BJ (cell line): ENCODE results near the gene ECHS1. TPM values are rescaled to one million over a fixed set of nuclear protein-coding genes. Genes with fewer than 3 reads are reported as not detected.

Experiments used
- CTCF ChIA-PET: fragments of 350-600 bp; formaldehyde crosslinking; extraction: SDS; loops from one replicate; lab custom pipeline; 2021; ENCODE audit warnings: antibody characterized with exemption, inconsistent platforms; lab: Yijun Ruan, JAX
- POLR2A ChIA-PET: fragments of 300-600 bp; sonication (Branson Sonifier 250); formaldehyde crosslinking; extraction: SDS; loops from one replicate; lab custom pipeline; 2021; ENCODE audit warnings: antibody characterized with exemption; lab: Charles Lee
- DNase-seq: peaks from one replicate; pipeline ENCODE4 v3.0.0-alpha.2; 2011; ENCODE audit warnings: low read depth
- H3K27me3 ChIP-seq: 2 replicates; pipeline ENCODE4 v1.6.0; 2011; ENCODE audit warnings: low read length; ENCODE audit not compliant: control insufficient read depth, insufficient read depth
- H3K36me3 ChIP-seq: 2 replicates; pipeline ENCODE4 v1.5.1; 2011; ENCODE audit warnings: low read length; ENCODE audit not compliant: control insufficient read depth, insufficient read depth
- H3K4me3 ChIP-seq: 2 replicates; pipeline ENCODE4 v1.5.1; 2011; ENCODE audit warnings: low read depth, mild to moderate bottlenecking, control low read depth, low read length
- CTCF ChIP-seq: IDR thresholded peaks from 2 replicates; pipeline ENCODE4 v1.5.1; 2011; ENCODE audit warnings: low read depth, mild to moderate bottlenecking, control low read depth, inconsistent platforms, low read length, moderate library complexity; ENCODE audit not compliant: insufficient read depth
- polyA plus RNA-seq: library from polyadenylated mRNA; depleted of rRNA; stranded (reverse); fragments of >200 nt; gene quantifications from 2 replicates; pipeline ENCODE4 v1.2.3, GENCODE V29; 2011

The ECHS1 gene
- polyA plus RNA-seq, 1 experiment = 63.9 TPM

GRCh38 chr10:133326745-133327650 lies 46.2 kb downstream of the ECHS1 start:
- CTCF ChIA-PET = interaction anchor here (1.0 to 1.6 kb wide), 5 partner anchors 9 to 287 kb away, joined by 3 to 5 read pairs (median 4); no protein-coding TSS in a partner anchor
- no peak for DNase-seq
- peaks cover 13% of the 10 kb centered on the region for H3K27me3 ChIP-seq

GRCh38 chr10:133326223-133326551 lies 47.0 kb downstream of the ECHS1 start:
- no peak for DNase-seq
- no peak for TF ChIP-seq CTCF
- POLR2A ChIA-PET = no interaction called here
- peak overlapping the region; percentile 53 for H3K4me3 ChIP-seq
- CTCF ChIA-PET = interaction anchor here (1.5 kb wide), 1 partner anchor 111 kb away, joined by 5 read pairs; no protein-coding TSS in a partner anchor
- no peaks in the 10 kb centered on the region for H3K36me3 ChIP-seq
- H3K27me3 ChIP-seq = peaks cover 10% of the 10 kb centered on the region

More at GRCh38 chr10:133326745-133327650, 46.2 kb downstream of the ECHS1 start:
- Histone ChIP-seq H3K4me3 (no peak overlapping the region), H3K36me3 (no peaks in the 10 kb centered on the region)
- TF ChIP-seq CTCF = no peak
- POLR2A ChIA-PET = no interaction called here

- no peak for DNase-seq
- ChIA-PET POLR2A (no interaction called here), CTCF (interaction anchor here (0.6 to 2.0 kb wide), 2 partner anchors 10 to 454 kb away, joined by 3 to 6 read pairs; no protein-coding TSS in a partner anchor)
- peaks cover 8% of the 10 kb centered on the region for H3K27me3 ChIP-seq
- peak overlapping the region; percentile 53 for H3K4me3 ChIP-seq
- TF ChIP-seq CTCF = no peak
- no peaks in the 10 kb centered on the region for H3K36me3 ChIP-seq
Measured at GRCh38 chr10:133325440-133326222, 47.5 kb downstream of the ECHS1 start.

- Histone ChIP-seq H3K36me3 (no peaks in the 10 kb centered on the region), H3K4me3 (peak overlapping the region; percentile 53), H3K27me3 (peaks cover 8% of the 10 kb centered on the region)
- POLR2A ChIA-PET = interaction anchor here (0.6 kb wide), 1 partner anchor 110 kb away, joined by 6 read pairs; no protein-coding TSS in a partner anchor
- no peak for TF ChIP-seq CTCF
- DNase-seq = no peak
- CTCF ChIA-PET = interaction anchor here (1.3 to 2.0 kb wide), 2 partner anchors 9 to 17 kb away, joined by 5 to 6 read pairs; no protein-coding TSS in a partner anchor
Measured at GRCh38 chr10:133324857-133325260, 48.3 kb downstream of the ECHS1 start.
